Neural crest cell (in vitro differentiated cells): ENCODE results near the gene CYTH4. TPM values are rescaled to one million over a fixed set of nuclear protein-coding genes. Genes with fewer than 3 reads are reported as not detected.
"Not testable (repeated sequence)": the region's sequence is repeated elsewhere in the genome, so short reads cannot be mapped to it uniquely, and the experiment has no call there.

Experiments
- DNase-seq: peaks from one replicate; pipeline ENCODE4 v3.0.0; 2021; ENCODE audit warnings: low read depth, mixed read lengths, low spot score
- H3K27ac Mint-ChIP-seq: one replicate; pipeline ENCODE4 v1.8.0; 2021; ENCODE audit warnings: mild to moderate bottlenecking, mixed read lengths; ENCODE audit not compliant: unreplicated experiment
- H3K27me3 Mint-ChIP-seq: 2 replicates; pipeline ENCODE4 v1.8.0; 2021; ENCODE audit warnings: low read depth, mild to moderate bottlenecking, mixed read lengths
- H3K36me3 Mint-ChIP-seq: 2 replicates; pipeline ENCODE4 v1.8.0; 2021; ENCODE audit warnings: low read depth, mild to moderate bottlenecking, mixed read lengths
- H3K4me1 Mint-ChIP-seq: 2 replicates; pipeline ENCODE4 v1.8.0; 2021; ENCODE audit warnings: mixed read lengths
- H3K4me3 Mint-ChIP-seq: one replicate; pipeline ENCODE4 v1.8.0; 2021; ENCODE audit warnings: mild to moderate bottlenecking, mixed read lengths
- H3K9me3 Mint-ChIP-seq: 2 replicates; pipeline ENCODE4 v1.8.0; 2021; ENCODE audit warnings: mixed read lengths
- CTCF ChIP-seq: fragments of 200-600 bp; sonication (generic); conservative IDR thresholded peaks from 2 replicates; pipeline ENCODE4 v1.5.0; 2021; ENCODE audit warnings: antibody characterized with exemption, mild to moderate bottlenecking
- total RNA-seq: library from RNA; stranded (reverse); gene quantifications from 2 replicates; pipeline ENCODE4 v1.2.1, GENCODE V29; 2021

The CYTH4 gene
- total RNA-seq, 1 donor from 2014 or later: not detected

- H3K4me3 Mint-ChIP-seq: no peak overlapping the region
- H3K27ac Mint-ChIP-seq: no peak overlapping the region
- H3K4me1 Mint-ChIP-seq: peaks cover 6% of the 10 kb centered on the region
- no peaks in the 10 kb centered on the region for H3K27me3 Mint-ChIP-seq
- TF ChIP-seq CTCF: no peak
- no peaks in the 10 kb centered on the region for H3K36me3 Mint-ChIP-seq
- DNase-seq: no peak
- H3K9me3 Mint-ChIP-seq: no peaks in the 10 kb centered on the region
These were observed 37.2 kb upstream of the CYTH4 start for GRCh38 chr22:37244922-37245722.

GRCh38 chr22:37245740-37246139 is 36.6 kb upstream of the CYTH4 start:
- H3K36me3 Mint-ChIP-seq: no peaks in the 10 kb centered on the region
- TF ChIP-seq CTCF: no peak
- no peaks in the 10 kb centered on the region for H3K9me3 Mint-ChIP-seq
- H3K4me3 Mint-ChIP-seq: no peak overlapping the region
- no peak for DNase-seq
- H3K27ac Mint-ChIP-seq: no peak overlapping the region
- no peaks in the 10 kb centered on the region for H3K27me3 Mint-ChIP-seq
- peaks cover 6% of the 10 kb centered on the region for H3K4me1 Mint-ChIP-seq

GRCh38 chr22:37248251-37248650 is 34.1 kb upstream of the CYTH4 start:
- no peak for DNase-seq
- Mint-ChIP-seq H3K4me1 (peaks cover 2% of the 10 kb centered on the region), H3K27me3 (peaks cover 9% of the 10 kb centered on the region), H3K36me3 (no peaks in the 10 kb centered on the region), H3K4me3 (no peak overlapping the region), H3K9me3 (no peaks in the 10 kb centered on the region), H3K27ac (no peak overlapping the region)
- TF ChIP-seq CTCF: no peak

- Mint-ChIP-seq H3K36me3 (no peaks in the 10 kb centered on the region), H3K4me1 (peaks cover 3% of the 10 kb centered on the region), H3K27me3 (peaks cover 16% of the 10 kb centered on the region), H3K27ac (no peak overlapping the region), H3K4me3 (no peak overlapping the region), H3K9me3 (no peaks in the 10 kb centered on the region)
- TF ChIP-seq CTCF: no peak
- DNase-seq: no peak
These were observed 32.3 kb upstream of the CYTH4 start for GRCh38 chr22:37249986-37250385.

- H3K4me1 Mint-ChIP-seq, H3K27ac Mint-ChIP-seq, H3K9me3 Mint-ChIP-seq, H3K4me3 Mint-ChIP-seq, DNase-seq, H3K36me3 Mint-ChIP-seq: not testable (repeated sequence)
- peaks cover 32% of the 10 kb centered on the region for H3K27me3 Mint-ChIP-seq
These were observed 30.5 kb upstream of the CYTH4 start for GRCh38 chr22:37251836-37252235.

GRCh38 chr22:37253126-37253660 is 29.1 kb upstream of the CYTH4 start:
- DNase-seq: no peak
- H3K9me3 Mint-ChIP-seq: no peaks in the 10 kb centered on the region
- peaks cover 37% of the 10 kb centered on the region for H3K27me3 Mint-ChIP-seq
- peaks cover 3% of the 10 kb centered on the region for H3K4me1 Mint-ChIP-seq
- H3K4me3 Mint-ChIP-seq: no peak overlapping the region
- no peak overlapping the region for H3K27ac Mint-ChIP-seq
- TF ChIP-seq CTCF: no peak
- H3K36me3 Mint-ChIP-seq: no peaks in the 10 kb centered on the region
